IMR-90 (cell line): ENCODE measurements around the gene CASP7.

ENCODE experiments used
- BHLHE40 ChIP-seq: fragments of 150-350 bp; IDR thresholded peaks from 2 replicates; pipeline ENCODE4 v1.6.1; 2016; ENCODE audit warnings: mild to moderate bottlenecking, low read depth, low read length
- CEBPB ChIP-seq: IDR thresholded peaks from 2 replicates; pipeline ENCODE4 v1.6.1; 2012; ENCODE audit warnings: low read depth, low read length, improper control_type of control experiment
- MAFK ChIP-seq: IDR thresholded peaks from 2 replicates; pipeline ENCODE4 v1.6.1; 2012; ENCODE audit warnings: low read depth, low read length, improper control_type of control experiment
- NFE2L2 ChIP-seq: fragments of 150-350 bp; IDR thresholded peaks from 2 replicates; pipeline ENCODE4 v1.6.1; 2016; ENCODE audit warnings: low read depth, mild to moderate bottlenecking, low read length
- POLR2A ChIP-seq: IDR thresholded peaks from 2 replicates; pipeline ENCODE4 v1.6.1; 2012; ENCODE audit warnings: mild to moderate bottlenecking, low read depth, low read length
- RAD21 ChIP-seq: IDR thresholded peaks from 2 replicates; pipeline ENCODE4 v1.6.1; 2012; ENCODE audit warnings: low read length, improper control_type of control experiment
- RFX5 ChIP-seq: IDR thresholded peaks from 2 replicates; pipeline ENCODE4 v1.8.0; 2012; ENCODE audit warnings: low read depth, mild to moderate bottlenecking, low read length, moderate library complexity
- SMC3 ChIP-seq: fragments of 150-350 bp; IDR thresholded peaks from 2 replicates; pipeline ENCODE4 v1.6.1; 2016; ENCODE audit warnings: low read depth, mild to moderate bottlenecking, antibody characterized with exemption, low read length, moderate library complexity
- TF ChIP-seq, protein P1 (sequence below): conservative IDR thresholded peaks from 2 replicates; pipeline ENCODE4 v1.5.1; 2012; ENCODE audit warnings: mild to moderate bottlenecking, low read depth, low read length, improper control_type of control experiment
- TF ChIP-seq, protein P2 (sequence below): fragments of 150-350 bp; IDR thresholded peaks from 2 replicates; pipeline ENCODE4 v1.6.1; 2016; ENCODE audit warnings: low read depth, mild to moderate bottlenecking, low read length, moderate library complexity, borderline replicate concordance
- TF ChIP-seq, protein P3 (sequence below): fragments of 150-350 bp; IDR thresholded peaks from 2 replicates; pipeline ENCODE4 v1.6.1; 2017; ENCODE audit warnings: mild to moderate bottlenecking, antibody characterized with exemption, low read length, low read depth

DNA sequence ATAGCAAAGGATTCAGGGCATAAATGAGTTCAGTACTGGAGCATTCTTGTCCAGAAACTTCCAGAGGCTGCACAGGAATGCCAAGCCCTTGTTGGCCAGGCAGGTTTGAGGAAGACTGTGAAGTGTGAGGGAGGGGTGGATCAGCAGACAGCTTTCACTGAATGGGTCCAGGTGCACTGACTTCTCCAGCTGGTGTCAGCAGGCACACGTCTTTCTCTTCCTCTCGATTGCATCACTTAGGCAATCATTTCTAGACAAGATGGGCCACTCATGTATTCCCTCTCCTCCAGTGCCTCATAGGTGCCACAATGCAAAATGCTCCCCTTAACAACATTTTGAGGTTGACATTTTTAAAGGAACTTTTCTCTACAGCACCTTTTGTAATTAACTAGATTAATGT is 56.2 kb downstream of the CASP7 start:
- TF ChIP-seq, protein P1, sequence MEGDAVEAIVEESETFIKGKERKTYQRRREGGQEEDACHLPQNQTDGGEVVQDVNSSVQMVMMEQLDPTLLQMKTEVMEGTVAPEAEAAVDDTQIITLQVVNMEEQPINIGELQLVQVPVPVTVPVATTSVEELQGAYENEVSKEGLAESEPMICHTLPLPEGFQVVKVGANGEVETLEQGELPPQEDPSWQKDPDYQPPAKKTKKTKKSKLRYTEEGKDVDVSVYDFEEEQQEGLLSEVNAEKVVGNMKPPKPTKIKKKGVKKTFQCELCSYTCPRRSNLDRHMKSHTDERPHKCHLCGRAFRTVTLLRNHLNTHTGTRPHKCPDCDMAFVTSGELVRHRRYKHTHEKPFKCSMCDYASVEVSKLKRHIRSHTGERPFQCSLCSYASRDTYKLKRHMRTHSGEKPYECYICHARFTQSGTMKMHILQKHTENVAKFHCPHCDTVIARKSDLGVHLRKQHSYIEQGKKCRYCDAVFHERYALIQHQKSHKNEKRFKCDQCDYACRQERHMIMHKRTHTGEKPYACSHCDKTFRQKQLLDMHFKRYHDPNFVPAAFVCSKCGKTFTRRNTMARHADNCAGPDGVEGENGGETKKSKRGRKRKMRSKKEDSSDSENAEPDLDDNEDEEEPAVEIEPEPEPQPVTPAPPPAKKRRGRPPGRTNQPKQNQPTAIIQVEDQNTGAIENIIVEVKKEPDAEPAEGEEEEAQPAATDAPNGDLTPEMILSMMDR = no peak
- TF ChIP-seq POLR2A (no peak), SMC3 (no peak), MAFK (no peak), RAD21 (no peak), BHLHE40 (no peak), NFE2L2 (no peak), RFX5 (no peak), CEBPB (peak; percentile 57)
- TF ChIP-seq, protein P2, sequence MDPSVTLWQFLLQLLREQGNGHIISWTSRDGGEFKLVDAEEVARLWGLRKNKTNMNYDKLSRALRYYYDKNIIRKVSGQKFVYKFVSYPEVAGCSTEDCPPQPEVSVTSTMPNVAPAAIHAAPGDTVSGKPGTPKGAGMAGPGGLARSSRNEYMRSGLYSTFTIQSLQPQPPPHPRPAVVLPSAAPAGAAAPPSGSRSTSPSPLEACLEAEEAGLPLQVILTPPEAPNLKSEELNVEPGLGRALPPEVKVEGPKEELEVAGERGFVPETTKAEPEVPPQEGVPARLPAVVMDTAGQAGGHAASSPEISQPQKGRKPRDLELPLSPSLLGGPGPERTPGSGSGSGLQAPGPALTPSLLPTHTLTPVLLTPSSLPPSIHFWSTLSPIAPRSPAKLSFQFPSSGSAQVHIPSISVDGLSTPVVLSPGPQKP = no peak
- TF ChIP-seq, protein P3, sequence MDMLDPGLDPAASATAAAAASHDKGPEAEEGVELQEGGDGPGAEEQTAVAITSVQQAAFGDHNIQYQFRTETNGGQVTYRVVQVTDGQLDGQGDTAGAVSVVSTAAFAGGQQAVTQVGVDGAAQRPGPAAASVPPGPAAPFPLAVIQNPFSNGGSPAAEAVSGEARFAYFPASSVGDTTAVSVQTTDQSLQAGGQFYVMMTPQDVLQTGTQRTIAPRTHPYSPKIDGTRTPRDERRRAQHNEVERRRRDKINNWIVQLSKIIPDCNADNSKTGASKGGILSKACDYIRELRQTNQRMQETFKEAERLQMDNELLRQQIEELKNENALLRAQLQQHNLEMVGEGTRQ = no peak
